IMR-90 (cell line): ENCODE measurements around the gene MSI1. TPM values are rescaled to one million over a fixed set of nuclear protein-coding genes. Genes with fewer than 3 reads are reported as not detected.

ENCODE experiments used
- ATAC-seq: fragments of 200-7000 bp; cut with Tn5 transposase; 2 replicates; pipeline ENCODE4 v1.9.1; 2020; ENCODE audit warnings: low read depth, mild to moderate bottlenecking, moderate library complexity
- BruUV-seq: library from RNA; stranded (reverse); fragments of 400-500 nt; replicated peaks from 2 replicates; lab custom pipeline; 2021; lab: Mats Ljungman, UMichigan
- CTCF ChIA-PET: fragments of 300-600 bp; formaldehyde crosslinking; extraction: SDS; loops from one replicate; lab custom pipeline; 2021; ENCODE audit warnings: antibody characterized with exemption; lab: Yijun Ruan, JAX
- POLR2A ChIA-PET: fragments of 300-600 bp; sonication (Branson Sonifier 250); formaldehyde crosslinking; loops from one replicate; lab custom pipeline; 2022; ENCODE audit warnings: antibody characterized with exemption; ENCODE audit not compliant: unreplicated experiment; lab: Charles Lee
- DNase-seq: peaks from one replicate; pipeline ENCODE4 v3.0.0; 2013
- H2AFZ ChIP-seq: replicated peaks from 2 replicates; pipeline ENCODE3; 2013; ENCODE audit warnings: low read length, mild to moderate bottlenecking; ENCODE audit not compliant: poor library complexity
- H2AK5ac ChIP-seq: 2 replicates; pipeline ENCODE4 v1.6.1; 2013; ENCODE audit warnings: low read depth, low read length, inconsistent platforms
- H2AK9ac ChIP-seq: replicated peaks from 2 replicates; pipeline ENCODE3; 2013; ENCODE audit warnings: mild to moderate bottlenecking, low read depth, low read length, moderate library complexity; ENCODE audit not compliant: poor library complexity
- H2BK120ac ChIP-seq: 2 replicates; pipeline ENCODE4 v1.6.1; 2013; ENCODE audit warnings: low read depth, low read length, inconsistent platforms
- H2BK15ac ChIP-seq: 3 replicates; pipeline ENCODE4 v1.6.1; 2013; ENCODE audit warnings: low read depth, low read length, inconsistent platforms
- H2BK20ac ChIP-seq: 2 replicates; pipeline ENCODE4 v1.6.1; 2013; ENCODE audit warnings: low read depth, mild to moderate bottlenecking, inconsistent platforms, low read length, moderate library complexity
- H2BK5ac ChIP-seq: 2 replicates; pipeline ENCODE4 v1.6.1; 2013; ENCODE audit warnings: mild to moderate bottlenecking, low read depth, low read length, inconsistent platforms; ENCODE audit not compliant: poor library complexity, severe bottlenecking
- H3K14ac ChIP-seq: replicated peaks from 2 replicates; pipeline ENCODE4 v1.6.1; 2013; ENCODE audit warnings: low read depth, low read length, inconsistent platforms
- H3K18ac ChIP-seq: 2 replicates; pipeline ENCODE4 v1.6.1; 2013; ENCODE audit warnings: low read depth, low read length, control low read depth
- H3K23ac ChIP-seq: 2 replicates; pipeline ENCODE4 v1.6.1; 2013; ENCODE audit warnings: low read depth, low read length, inconsistent platforms
- H3K27ac ChIP-seq: 2 replicates; pipeline ENCODE4 v1.5.1; 2013; ENCODE audit warnings: mild to moderate bottlenecking, control low read depth, low read length; ENCODE audit not compliant: insufficient read depth
- H3K27me3 ChIP-seq: 2 replicates; pipeline ENCODE4 v1.6.1; 2013; ENCODE audit warnings: low read length; ENCODE audit not compliant: control insufficient read depth, insufficient read depth
- H3K36me3 ChIP-seq: 2 replicates; pipeline ENCODE4 v1.6.1; 2013; ENCODE audit warnings: low read length, mixed read lengths; ENCODE audit not compliant: control insufficient read depth, insufficient read depth
- H3K4ac ChIP-seq: 2 replicates; pipeline ENCODE4 v1.6.1; 2013; ENCODE audit warnings: low read depth, low read length, inconsistent platforms
- H3K4me1 ChIP-seq: 2 replicates; pipeline ENCODE4 v1.6.1; 2013; ENCODE audit warnings: low read length, mixed read lengths; ENCODE audit not compliant: control insufficient read depth, insufficient read depth
- H3K4me2 ChIP-seq: 2 replicates; pipeline ENCODE4 v1.6.1; 2013; ENCODE audit warnings: low read depth, mild to moderate bottlenecking, control low read depth, low read length, moderate library complexity
- H3K4me3 ChIP-seq: 2 replicates; pipeline ENCODE4 v1.5.1; 2013; ENCODE audit warnings: low read depth, mild to moderate bottlenecking, control low read depth, low read length, moderate library complexity; ENCODE audit not compliant: insufficient read depth
- H3K56ac ChIP-seq: 2 replicates; pipeline ENCODE4 v1.6.1; 2013; ENCODE audit warnings: low read length, inconsistent platforms; ENCODE audit not compliant: insufficient read depth; ENCODE audit errors: extremely low read depth
- H3K79me1 ChIP-seq, 2 experiments: 2 replicates each; pipeline ENCODE4 v1.6.1; 2013; ENCODE audit warnings: low read length in 2 of 2, inconsistent platforms in 1 of 2, low read depth in 1 of 2
- H3K9ac ChIP-seq: 2 replicates; pipeline ENCODE4 v1.6.1; 2013; ENCODE audit warnings: low read depth, low read length, control low read depth
- H3K9me1 ChIP-seq: 2 replicates; pipeline ENCODE4 v1.6.1; 2013; ENCODE audit warnings: low read length, inconsistent platforms; ENCODE audit not compliant: insufficient read depth
- H3K9me3 ChIP-seq: 2 replicates; pipeline ENCODE4 v1.6.1; 2013; ENCODE audit warnings: low read length; ENCODE audit not compliant: control insufficient read depth, insufficient read depth
- H4K20me1 ChIP-seq: 2 replicates; pipeline ENCODE4 v1.6.1; 2013; ENCODE audit warnings: low read length, inconsistent platforms; ENCODE audit not compliant: insufficient read depth
- H4K5ac ChIP-seq: 2 replicates; pipeline ENCODE4 v1.6.1; 2013; ENCODE audit warnings: mild to moderate bottlenecking, low read depth, low read length, control low read depth
- H4K8ac ChIP-seq, 2 experiments: 2 replicates each; pipeline ENCODE4 v1.6.1; 2013; ENCODE audit warnings: low read depth in 2 of 2, low read length in 2 of 2, control low read depth in 1 of 2, inconsistent platforms in 1 of 2
- H4K91ac ChIP-seq: 2 replicates; pipeline ENCODE4 v1.6.1; 2013; ENCODE audit warnings: low read depth, low read length, inconsistent platforms; ENCODE audit not compliant: insufficient read depth
- BHLHE40 ChIP-seq: fragments of 150-350 bp; IDR thresholded peaks from 2 replicates; pipeline ENCODE4 v1.6.1; 2016; ENCODE audit warnings: mild to moderate bottlenecking, low read depth, low read length
- FOS ChIP-seq: fragments of 150-350 bp; IDR thresholded peaks from 2 replicates; pipeline ENCODE4 v1.6.1; 2016; ENCODE audit warnings: low read depth, low read length
- NFE2L2 ChIP-seq: fragments of 150-350 bp; IDR thresholded peaks from 2 replicates; pipeline ENCODE4 v1.6.1; 2016; ENCODE audit warnings: low read depth, mild to moderate bottlenecking, low read length
- WGBS, 2 experiments: methylation state at CpG; one replicate each; pipeline versions ENCODE4 v1.1.5 to v1.1.7; 2013; ENCODE audit warnings: missing lambda C conversion rate in 2 of 2; ENCODE audit not compliant: insufficient read length in 1 of 2; ENCODE audit errors: extremely low coverage in 2 of 2; 5-methylcytosine and 5-hydroxymethylcytosine counted together
- dilution Hi-C: fragments of 300-500 bp; cut with HindIII; formaldehyde crosslinking; loops from one replicate; pipeline ENCODE4 v1.14.3; 2018; ENCODE audit warnings: low sequenced_read_pairs; ENCODE audit not compliant: unreplicated experiment
- in situ Hi-C: fragments of 300-500 bp; cut with MboI; formaldehyde crosslinking; loops from 3 replicates; pipeline ENCODE4 v1.14.3; 2019; ENCODE audit warnings: low sequenced_read_pairs, inconsistent platforms, mixed read lengths
- intact Hi-C: fragments of 100-400 bp; cut with micrococcal nuclease; formaldehyde crosslinking; loops from 2 replicates; pipeline ENCODE4 v1.10.0; 2022
- polyA plus RNA-seq, 3 experiments: library from polyadenylated mRNA; depleted of rRNA; stranded (reverse); fragments of >200 nt; gene quantifications; 2 replicates each; pipeline ENCODE4 v1.2.3, GENCODE V29; 2012; ENCODE audit warnings: low replicate concordance in 1 of 3
- total RNA-seq: library from RNA; depleted of rRNA; stranded (reverse); fragments of >200 nt; gene quantifications from 2 replicates; pipeline ENCODE4 v1.2.3, GENCODE V29; 2012
- TF ChIP-seq, protein P1 (sequence below): fragments of 150-350 bp; IDR thresholded peaks from 2 replicates; pipeline ENCODE4 v1.6.1; 2016; ENCODE audit warnings: low read depth, mild to moderate bottlenecking, low read length, moderate library complexity, borderline replicate concordance
- TF ChIP-seq, protein P2 (sequence below): fragments of 150-350 bp; IDR thresholded peaks from 2 replicates; pipeline ENCODE4 v1.6.1; 2017; ENCODE audit warnings: mild to moderate bottlenecking, antibody characterized with exemption, low read length, low read depth

MSI1 gene
- total and polyA plus RNA-seq, 2 of the 4 experiments (the other 2 are of a cell fraction): not detected

DNA sequence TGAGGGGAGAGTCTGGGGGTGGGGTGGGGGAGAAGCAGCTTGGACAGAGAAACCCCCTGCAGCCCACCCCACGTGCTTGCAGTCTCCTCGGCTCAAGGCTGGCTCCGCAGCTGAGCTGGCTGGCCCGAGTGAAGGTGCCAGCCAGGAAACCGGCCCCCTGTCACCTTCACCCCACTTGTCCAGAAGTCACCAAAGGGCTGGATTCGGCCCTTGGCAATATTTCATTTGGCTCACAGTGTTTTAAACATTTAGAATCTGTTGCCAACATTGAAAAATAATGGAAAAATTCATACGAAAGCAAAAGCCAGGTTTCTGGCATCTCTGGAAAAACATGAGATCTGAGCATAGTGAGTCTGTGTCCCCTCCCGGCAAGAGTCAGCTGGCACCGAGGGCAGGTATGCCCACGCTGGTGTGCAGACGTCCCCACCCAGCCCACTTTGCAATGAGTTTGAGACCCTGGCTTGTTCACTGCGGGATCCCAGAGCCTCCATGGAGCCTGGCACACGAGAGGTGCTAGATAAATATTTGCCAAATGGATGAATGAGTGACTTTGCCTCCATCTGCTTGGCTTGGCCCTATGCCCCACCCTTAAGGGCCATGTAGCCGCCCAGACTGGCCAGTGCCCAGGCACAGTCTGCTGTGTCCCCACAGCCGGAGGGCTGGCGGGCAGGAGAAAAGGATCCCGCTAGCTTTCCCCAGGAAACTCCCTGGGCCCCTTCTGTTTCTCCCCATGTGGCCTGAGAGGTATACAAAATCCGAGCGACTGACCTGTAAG is 18.2 kb downstream of the MSI1 start:
- Histone ChIP-seq H2AK9ac (no peak overlapping the region), H3K27ac (no peak overlapping the region), H2AK5ac (no peak overlapping the region), H3K9me3 (no peaks in the 10 kb centered on the region), H3K27me3 (peaks cover 27% of the 10 kb centered on the region), H3K4me1 (no peaks in the 10 kb centered on the region), H3K9ac (no peak overlapping the region), H2BK120ac (no peak overlapping the region), H3K4ac (no peak overlapping the region), H3K79me1 (no peaks in the 10 kb centered on the region), H3K18ac (no peak overlapping the region), H3K14ac (no peak overlapping the region), H4K5ac (no peak overlapping the region), H3K23ac (no peak overlapping the region), H4K8ac (no peak overlapping the region), H2BK20ac (no peak overlapping the region), H2BK5ac (no peak overlapping the region), H4K20me1 (no peaks in the 10 kb centered on the region), H3K36me3 (no peaks in the 10 kb centered on the region), H4K91ac (no peak overlapping the region), H3K56ac (no peak overlapping the region), H3K9me1 (0 out of 2 replicates have a peak, but pooled peaks cover 3% of the 10 kb centered on the region), H3K4me3 (no peak overlapping the region), H3K4me2 (no peak overlapping the region), H2BK15ac (no peak overlapping the region), H2AFZ (no peak overlapping the region)
- in situ Hi-C loops (no loop called here), intact Hi-C loops (no loop called here), dilution Hi-C loops (no loop called here)
- ChIA-PET POLR2A (no interaction called here), CTCF (no interaction called here)
- WGBS, 2 experiments: 62% methylated on average over 7 of the region's 19 CpGs; no CpG with 5 or more reads in 1 of the 2 experiments
- TF ChIP-seq NFE2L2 (no peak), FOS (no peak), BHLHE40 (no peak)
- TF ChIP-seq, protein P1, sequence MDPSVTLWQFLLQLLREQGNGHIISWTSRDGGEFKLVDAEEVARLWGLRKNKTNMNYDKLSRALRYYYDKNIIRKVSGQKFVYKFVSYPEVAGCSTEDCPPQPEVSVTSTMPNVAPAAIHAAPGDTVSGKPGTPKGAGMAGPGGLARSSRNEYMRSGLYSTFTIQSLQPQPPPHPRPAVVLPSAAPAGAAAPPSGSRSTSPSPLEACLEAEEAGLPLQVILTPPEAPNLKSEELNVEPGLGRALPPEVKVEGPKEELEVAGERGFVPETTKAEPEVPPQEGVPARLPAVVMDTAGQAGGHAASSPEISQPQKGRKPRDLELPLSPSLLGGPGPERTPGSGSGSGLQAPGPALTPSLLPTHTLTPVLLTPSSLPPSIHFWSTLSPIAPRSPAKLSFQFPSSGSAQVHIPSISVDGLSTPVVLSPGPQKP: no peak
- TF ChIP-seq, protein P2, sequence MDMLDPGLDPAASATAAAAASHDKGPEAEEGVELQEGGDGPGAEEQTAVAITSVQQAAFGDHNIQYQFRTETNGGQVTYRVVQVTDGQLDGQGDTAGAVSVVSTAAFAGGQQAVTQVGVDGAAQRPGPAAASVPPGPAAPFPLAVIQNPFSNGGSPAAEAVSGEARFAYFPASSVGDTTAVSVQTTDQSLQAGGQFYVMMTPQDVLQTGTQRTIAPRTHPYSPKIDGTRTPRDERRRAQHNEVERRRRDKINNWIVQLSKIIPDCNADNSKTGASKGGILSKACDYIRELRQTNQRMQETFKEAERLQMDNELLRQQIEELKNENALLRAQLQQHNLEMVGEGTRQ: no peak
- DNase-seq (no peak), ATAC-seq (no peak)
- no TSS peak for BruUV-seq
